Measurements from ENCODE around the gene ZNF793. TPM values are rescaled to one million over a fixed set of nuclear protein-coding genes. Genes with fewer than 3 reads are reported as not detected.

ZNF793 gene
- total and polyA plus RNA-seq, 9 of the 15 experiments (the other 6 are each of a cell fraction or from before 2014, with no cell fraction given) = 0.02 to 0.04 (median 0.03) TPM; not detected in 6

DNA sequence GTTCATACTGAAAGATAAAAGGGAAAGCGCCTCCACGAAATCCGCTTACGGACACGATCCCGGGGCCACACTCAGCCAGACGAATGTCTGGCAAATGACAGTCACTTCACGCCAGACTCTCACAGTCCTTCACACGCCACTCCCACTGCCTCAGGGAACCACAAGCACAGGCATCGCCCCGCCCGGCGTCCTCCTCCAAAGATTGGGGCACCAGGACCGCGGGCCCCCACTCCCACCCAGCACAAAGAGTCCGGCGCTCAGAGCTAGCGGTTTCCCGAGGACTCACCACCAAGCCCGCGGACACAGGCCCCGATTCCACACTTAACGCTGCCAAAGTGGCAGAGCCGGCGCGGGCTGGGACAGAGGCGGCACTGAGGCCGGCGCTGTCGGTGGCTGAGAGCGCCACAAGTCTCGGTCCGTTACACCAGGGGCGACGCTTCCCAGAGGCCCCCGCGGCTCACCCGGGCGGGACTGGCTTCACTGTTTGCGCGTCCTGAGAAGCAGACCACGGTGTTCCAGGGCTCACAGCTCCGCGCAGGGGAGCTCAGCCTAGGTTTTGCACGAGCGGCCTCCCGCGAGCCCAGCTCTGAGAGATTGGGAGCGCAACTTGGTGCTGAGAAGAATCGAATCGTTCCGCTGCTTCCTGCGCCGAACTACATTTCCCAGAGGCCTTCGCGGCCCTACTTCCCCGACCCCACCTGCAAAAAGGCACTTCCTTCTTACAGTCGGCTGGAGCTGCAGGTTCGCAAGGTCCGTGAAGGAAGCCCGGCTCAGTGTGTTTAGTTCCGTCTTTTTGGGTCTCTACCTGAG is 39.7 kb upstream of the ZNF793 start, which contains the start of gene ZNF569 (continued):
- TF ChIP-seq HMG20B (CRISPR knock-in tag; IDR thresholded peaks at IDR 0.05) (no peak), TBP (optimal IDR thresholded peaks at IDR 0.05; ENCODE audit: low read depth, low read length) (peak; percentile 53), ZNF766 (CRISPR knock-in tag; conservative IDR thresholded peaks at IDR 0.05) (peak; percentile 80), EGR1 (conservative IDR thresholded peaks at IDR 0.05) (no peak), YY1 (IDR thresholded peaks at IDR 0.05; ENCODE audit: borderline replicate concordance in 1 of 3, control insufficient read depth in 1 of 3, extremely low read depth in 1 of 3, insufficient read depth in 3 of 3, insufficient read length in 1 of 3, insufficient replicate concordance in 2 of 3, low read depth in 1 of 3, low read length in 2 of 3) (peak in 1 of 3 experiments; percentile 6), BMI1 (IDR thresholded peaks at IDR 0.05; ENCODE audit: low read length) (no peak), SLC30A9 (CRISPR knock-in tag; IDR thresholded peaks at IDR 0.05) (no peak), NUFIP1 (IDR thresholded peaks at IDR 0.05; ENCODE audit: partially characterized antibody) (no peak), XRCC4 (IDR thresholded peaks at IDR 0.05; ENCODE audit: extremely low read depth, insufficient read depth, insufficient read length) (no peak), BDP1 (IDR thresholded peaks at IDR 0.05; ENCODE audit: insufficient read depth, insufficient read length) (no peak), NEUROD1 (IDR thresholded peaks at IDR 0.05; ENCODE audit: borderline replicate concordance, low read depth, low read length, partially characterized antibody) (no peak), ZNF57 (CRISPR knock-in tag; IDR thresholded peaks at IDR 0.05) (no peak), ZNF282 (CRISPR knock-in tag; IDR thresholded peaks at IDR 0.05) (no peak), CSDE1 (IDR thresholded peaks at IDR 0.05) (no peak), ETV5 (CRISPR knock-in tag; IDR thresholded peaks at IDR 0.05; ENCODE audit: low read depth) (no peak), KLF10 (CRISPR knock-in tag; IDR thresholded peaks at IDR 0.05) (no peak), ZNF696 (CRISPR knock-in tag; conservative IDR thresholded peaks at IDR 0.05) (no peak), TCF7 (IDR thresholded peaks at IDR 0.05; ENCODE audit: borderline replicate concordance) (no peak), ZNF668 (CRISPR knock-in tag; IDR thresholded peaks at IDR 0.05) (no peak)
- TF ChIP-seq, protein P1, sequence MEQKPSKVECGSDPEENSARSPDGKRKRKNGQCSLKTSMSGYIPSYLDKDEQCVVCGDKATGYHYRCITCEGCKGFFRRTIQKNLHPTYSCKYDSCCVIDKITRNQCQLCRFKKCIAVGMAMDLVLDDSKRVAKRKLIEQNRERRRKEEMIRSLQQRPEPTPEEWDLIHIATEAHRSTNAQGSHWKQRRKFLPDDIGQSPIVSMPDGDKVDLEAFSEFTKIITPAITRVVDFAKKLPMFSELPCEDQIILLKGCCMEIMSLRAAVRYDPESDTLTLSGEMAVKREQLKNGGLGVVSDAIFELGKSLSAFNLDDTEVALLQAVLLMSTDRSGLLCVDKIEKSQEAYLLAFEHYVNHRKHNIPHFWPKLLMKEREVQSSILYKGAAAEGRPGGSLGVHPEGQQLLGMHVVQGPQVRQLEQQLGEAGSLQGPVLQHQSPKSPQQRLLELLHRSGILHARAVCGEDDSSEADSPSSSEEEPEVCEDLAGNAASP (IDR thresholded peaks at IDR 0.05) = no peak
- TF ChIP-seq, protein P2, sequence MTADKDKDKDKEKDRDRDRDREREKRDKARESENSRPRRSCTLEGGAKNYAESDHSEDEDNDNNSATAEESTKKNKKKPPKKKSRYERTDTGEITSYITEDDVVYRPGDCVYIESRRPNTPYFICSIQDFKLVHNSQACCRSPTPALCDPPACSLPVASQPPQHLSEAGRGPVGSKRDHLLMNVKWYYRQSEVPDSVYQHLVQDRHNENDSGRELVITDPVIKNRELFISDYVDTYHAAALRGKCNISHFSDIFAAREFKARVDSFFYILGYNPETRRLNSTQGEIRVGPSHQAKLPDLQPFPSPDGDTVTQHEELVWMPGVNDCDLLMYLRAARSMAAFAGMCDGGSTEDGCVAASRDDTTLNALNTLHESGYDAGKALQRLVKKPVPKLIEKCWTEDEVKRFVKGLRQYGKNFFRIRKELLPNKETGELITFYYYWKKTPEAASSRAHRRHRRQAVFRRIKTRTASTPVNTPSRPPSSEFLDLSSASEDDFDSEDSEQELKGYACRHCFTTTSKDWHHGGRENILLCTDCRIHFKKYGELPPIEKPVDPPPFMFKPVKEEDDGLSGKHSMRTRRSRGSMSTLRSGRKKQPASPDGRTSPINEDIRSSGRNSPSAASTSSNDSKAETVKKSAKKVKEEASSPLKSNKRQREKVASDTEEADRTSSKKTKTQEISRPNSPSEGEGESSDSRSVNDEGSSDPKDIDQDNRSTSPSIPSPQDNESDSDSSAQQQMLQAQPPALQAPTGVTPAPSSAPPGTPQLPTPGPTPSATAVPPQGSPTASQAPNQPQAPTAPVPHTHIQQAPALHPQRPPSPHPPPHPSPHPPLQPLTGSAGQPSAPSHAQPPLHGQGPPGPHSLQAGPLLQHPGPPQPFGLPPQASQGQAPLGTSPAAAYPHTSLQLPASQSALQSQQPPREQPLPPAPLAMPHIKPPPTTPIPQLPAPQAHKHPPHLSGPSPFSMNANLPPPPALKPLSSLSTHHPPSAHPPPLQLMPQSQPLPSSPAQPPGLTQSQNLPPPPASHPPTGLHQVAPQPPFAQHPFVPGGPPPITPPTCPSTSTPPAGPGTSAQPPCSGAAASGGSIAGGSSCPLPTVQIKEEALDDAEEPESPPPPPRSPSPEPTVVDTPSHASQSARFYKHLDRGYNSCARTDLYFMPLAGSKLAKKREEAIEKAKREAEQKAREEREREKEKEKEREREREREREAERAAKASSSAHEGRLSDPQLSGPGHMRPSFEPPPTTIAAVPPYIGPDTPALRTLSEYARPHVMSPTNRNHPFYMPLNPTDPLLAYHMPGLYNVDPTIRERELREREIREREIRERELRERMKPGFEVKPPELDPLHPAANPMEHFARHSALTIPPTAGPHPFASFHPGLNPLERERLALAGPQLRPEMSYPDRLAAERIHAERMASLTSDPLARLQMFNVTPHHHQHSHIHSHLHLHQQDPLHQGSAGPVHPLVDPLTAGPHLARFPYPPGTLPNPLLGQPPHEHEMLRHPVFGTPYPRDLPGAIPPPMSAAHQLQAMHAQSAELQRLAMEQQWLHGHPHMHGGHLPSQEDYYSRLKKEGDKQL (CRISPR knock-in tag; IDR thresholded peaks at IDR 0.05; ENCODE audit: borderline replicate concordance) = no peak
- TF ChIP-seq, protein P3, sequence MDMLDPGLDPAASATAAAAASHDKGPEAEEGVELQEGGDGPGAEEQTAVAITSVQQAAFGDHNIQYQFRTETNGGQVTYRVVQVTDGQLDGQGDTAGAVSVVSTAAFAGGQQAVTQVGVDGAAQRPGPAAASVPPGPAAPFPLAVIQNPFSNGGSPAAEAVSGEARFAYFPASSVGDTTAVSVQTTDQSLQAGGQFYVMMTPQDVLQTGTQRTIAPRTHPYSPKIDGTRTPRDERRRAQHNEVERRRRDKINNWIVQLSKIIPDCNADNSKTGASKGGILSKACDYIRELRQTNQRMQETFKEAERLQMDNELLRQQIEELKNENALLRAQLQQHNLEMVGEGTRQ (CRISPR knock-in tag; IDR thresholded peaks at IDR 0.05) = no peak

Data from K562 (cell line).